Measurements from ENCODE around the gene ATP5F1D.

DNA sequence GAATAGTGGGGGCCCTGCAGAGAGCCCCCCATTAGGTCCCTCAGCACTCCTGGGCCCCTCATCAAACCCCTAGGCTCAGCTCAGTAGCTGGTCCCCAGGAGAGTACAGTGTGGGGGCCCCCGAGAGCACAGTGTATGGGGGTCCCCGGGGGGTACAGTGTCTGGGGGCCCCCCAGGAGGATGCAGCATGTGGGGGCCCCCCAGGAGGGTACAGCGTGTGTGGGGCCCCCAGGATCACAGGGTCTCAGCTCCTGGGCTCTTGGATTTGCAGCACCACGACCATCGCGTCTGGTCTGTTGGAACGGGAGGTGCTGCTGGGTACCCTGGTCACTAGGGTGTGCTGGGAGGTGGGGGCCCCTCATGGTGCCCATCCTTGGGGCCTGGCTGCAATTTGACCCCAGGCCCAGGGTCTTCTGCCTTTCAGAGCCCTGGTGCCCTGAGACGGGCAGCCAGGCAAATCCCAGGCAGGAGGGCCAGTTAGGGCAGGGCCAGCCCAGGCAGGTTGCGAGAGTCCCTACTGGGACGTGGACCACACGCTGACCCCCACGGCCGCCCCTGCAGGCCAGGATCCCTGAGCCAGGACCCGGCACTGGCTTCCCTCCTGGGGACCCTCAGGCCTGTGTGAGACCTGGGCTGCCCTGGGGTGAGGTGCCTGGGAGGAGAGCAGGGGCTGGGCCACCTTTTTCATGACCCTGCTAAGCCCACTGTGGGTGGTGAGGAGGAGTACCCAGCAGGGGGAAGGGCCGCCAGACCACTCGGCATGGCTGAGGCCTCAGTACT, 17.3 kb upstream of the ATP5F1D start:
- TF ChIP-seq ZNF274 (IDR thresholded peaks at IDR 0.05; ENCODE audit: low read depth, low read length) (no peak), SUZ12 (IDR thresholded peaks at IDR 0.05; ENCODE audit: extremely low read depth, insufficient read depth, insufficient read length) (no peak), YY1 (IDR thresholded peaks at IDR 0.05; ENCODE audit: insufficient read depth, insufficient read length) (no peak)
